Measurements from ENCODE around the gene ZNF774.
A peak's percentile ranks its signal among the peaks of the same experiment; 100 is the strongest.

Gene ZNF774

DNA sequence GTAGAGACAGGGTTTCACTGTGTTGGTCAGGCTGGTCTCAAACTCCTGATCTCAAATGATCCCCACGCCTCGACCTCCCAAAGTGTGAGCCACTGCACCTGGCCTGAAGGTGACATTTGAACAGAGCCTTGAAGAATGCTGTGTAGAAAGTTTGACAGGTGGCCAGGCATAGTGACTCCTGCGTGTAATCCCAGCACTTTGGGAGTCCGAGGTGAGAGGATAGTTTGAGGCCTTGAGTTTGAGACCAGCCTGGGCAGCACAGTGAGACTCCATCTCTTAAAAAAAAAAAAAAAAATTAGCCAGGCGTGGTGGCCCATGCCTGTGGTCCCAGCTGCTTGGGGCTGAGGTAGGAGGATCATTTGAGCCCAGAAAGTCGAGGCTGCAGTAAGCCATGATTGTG lies 37.4 kb downstream of the ZNF774 start:
- TF ChIP-seq Cebpa-rat (IDR thresholded peaks at IDR 0.05), result no peak
- peak overlapping the region; percentile 71 to 89 (median 79) for H3K4me3 ChIP-seq
- peaks cover 36 to 50% (median 41%) of the 10 kb centered on the region in 11 experiments for H3K36me3 ChIP-seq
- H3K4me1 ChIP-seq, result peaks cover 53 to 60% (median 59%) of the 10 kb centered on the region in 10 experiments
- H3K27me3 ChIP-seq, result no peaks in the 10 kb centered on the region
- peak overlapping the region; percentile 86 to 99 (median 93); a peak in 21 of 22 replicates for H3K27ac ChIP-seq
- peak overlapping the region; percentile 89 to 100 (median 97) for H3K9ac ChIP-seq
- H4K20me1 ChIP-seq, result peaks cover 33 to 57% (median 51%) of the 10 kb centered on the region in 11 experiments; a peak in 21 of 22 replicates
- H3K4me2 ChIP-seq, result peak overlapping the region; percentile 82 to 99 (median 91)
- 0 out of 22 replicates have a peak, but pooled peaks cover 0 to 3% (median 0%) of the 10 kb centered on the region in 11 experiments for H3K9me3 ChIP-seq (replicated peaks in 1 of 11)

DNA sequence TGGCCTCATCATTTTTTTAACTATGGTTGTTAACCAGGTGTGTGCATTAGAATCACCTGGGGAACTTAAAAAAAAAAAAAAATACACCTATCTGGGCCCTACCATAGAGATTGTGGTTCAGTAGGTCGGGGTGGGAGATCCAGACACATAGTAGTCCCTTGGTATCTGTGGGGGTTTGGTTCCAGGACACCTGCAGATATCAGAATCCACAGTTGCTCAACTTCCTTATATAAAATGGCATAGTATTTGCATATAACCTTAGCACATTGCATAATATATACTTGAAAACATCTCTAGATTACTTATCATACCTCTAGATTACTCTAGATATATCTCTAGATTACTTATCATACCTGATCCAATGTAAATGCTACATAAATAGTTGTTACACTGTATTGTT lies 41.0 kb downstream of the ZNF774 start:
- Histone ChIP-seq H3K9me3 (replicated peaks in 1 of 11) (0 out of 22 replicates have a peak, but pooled peaks cover 0 to 4% (median 0%) of the 10 kb centered on the region in 11 experiments), H3K27me3 (no peaks in the 10 kb centered on the region), H3K4me3 (no peak overlapping the region), H3K36me3 (peaks cover 36 to 83% (median 57%) of the 10 kb centered on the region in 11 experiments), H3K9ac (peak overlapping the region in 2 of 11 experiments; percentile 29 to 53; a peak in 1 of 22 replicates), H3K4me2 (peak overlapping the region; percentile 29 to 96 (median 55)), H3K4me1 (peaks cover 76 to 90% (median 84%) of the 10 kb centered on the region in 10 experiments), H4K20me1 (peaks cover 47 to 92% (median 78%) of the 10 kb centered on the region in 11 experiments; a peak in 21 of 22 replicates), H3K27ac (peak overlapping the region in 7 of 11 experiments; percentile 10 to 51 (median 37); a peak in 6 of 22 replicates)
- no peak for TF ChIP-seq Cebpa-rat (IDR thresholded peaks at IDR 0.05)

DNA sequence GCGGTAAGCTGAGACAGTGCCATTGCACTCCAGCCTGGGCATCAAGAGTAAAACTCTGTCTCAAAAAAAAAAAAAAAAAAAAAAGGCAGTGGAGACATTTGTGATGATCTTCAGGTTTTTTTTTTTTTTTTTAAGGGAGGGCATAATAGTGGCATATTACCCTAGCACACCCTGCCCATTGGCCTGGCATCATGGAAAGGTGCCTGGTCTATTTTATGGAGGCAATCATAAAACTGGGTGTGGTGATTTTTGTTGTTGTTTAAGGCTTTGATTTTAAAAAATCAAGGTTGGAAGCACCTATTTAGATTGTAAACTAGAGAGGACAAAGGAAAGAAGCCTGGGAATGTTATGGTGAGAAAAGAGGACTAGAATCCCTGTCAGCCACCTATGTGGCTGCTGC lies 42.0 kb downstream of the ZNF774 start:
- Histone ChIP-seq H3K27ac (peak overlapping the region in 9 of 11 experiments; percentile 6 to 52 (median 28); a peak in 11 of 22 replicates), H3K4me1 (peaks cover 83 to 99% (median 92%) of the 10 kb centered on the region in 10 experiments), H3K4me2 (peak overlapping the region; percentile 2 to 96 (median 25); a peak in 16 of 22 replicates), H3K9me3 (replicated peaks in 1 of 11) (0 out of 22 replicates have a peak, but pooled peaks cover 0 to 4% (median 0%) of the 10 kb centered on the region in 11 experiments), H3K36me3 (peaks cover 36 to 93% (median 63%) of the 10 kb centered on the region in 11 experiments), H3K9ac (peak overlapping the region in 3 of 11 experiments; percentile 14 to 69 (median 53); a peak in 6 of 22 replicates), H3K27me3 (no peaks in the 10 kb centered on the region), H3K4me3 (peak overlapping the region in 2 of 10 experiments; percentile 2 to 3; a peak in 1 of 20 replicates), H4K20me1 (peaks cover 46 to 100% (median 76%) of the 10 kb centered on the region in 11 experiments; a peak in 21 of 22 replicates)
- TF ChIP-seq Cebpa-rat (IDR thresholded peaks at IDR 0.05), result no peak

DNA sequence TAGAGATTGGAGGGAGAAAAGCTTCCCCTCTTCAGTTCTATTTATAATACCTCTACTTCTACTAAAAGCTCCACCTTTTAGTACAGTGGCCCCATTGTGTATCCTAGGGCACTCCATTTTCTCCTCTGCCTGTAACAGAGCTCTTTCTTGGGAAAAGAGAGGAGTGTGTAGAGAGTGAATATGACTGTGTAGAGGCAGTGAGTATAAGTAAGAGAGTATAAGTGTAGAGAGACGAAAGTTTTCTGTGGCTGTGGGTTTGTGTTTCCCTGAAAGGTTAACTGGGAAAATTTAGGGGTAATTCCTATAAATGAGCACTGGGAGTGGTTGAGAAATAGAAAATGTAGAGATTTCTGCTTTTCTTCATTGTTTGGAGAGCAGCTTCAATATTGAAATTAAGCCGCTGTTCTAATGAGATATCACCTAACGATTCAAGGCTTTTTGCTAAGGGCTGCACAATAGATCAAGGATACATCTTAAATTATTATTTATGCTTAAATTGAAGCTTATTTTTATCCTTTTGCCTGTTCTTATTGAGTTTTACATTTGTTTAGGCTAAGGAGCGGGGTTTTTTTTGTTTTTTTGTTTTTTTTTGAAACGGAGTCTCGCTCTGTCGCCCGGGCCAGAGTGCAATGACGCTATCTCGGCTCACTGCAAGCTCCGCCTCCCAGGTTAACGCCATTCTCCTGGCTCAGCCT lies 42.8 kb downstream of the ZNF774 start:
- Histone ChIP-seq H4K20me1 (peaks cover 38 to 100% (median 68%) of the 10 kb centered on the region in 11 experiments; a peak in 21 of 22 replicates), H3K27ac (peak overlapping the region in 9 of 11 experiments; percentile 6 to 52 (median 24); a peak in 11 of 22 replicates), H3K4me1 (peaks cover 78 to 100% (median 93%) of the 10 kb centered on the region in 10 experiments), H3K36me3 (peaks cover 36 to 95% (median 61%) of the 10 kb centered on the region in 11 experiments), H3K4me2 (peak overlapping the region; percentile 2 to 96 (median 42); a peak in 17 of 22 replicates), H3K9ac (peak overlapping the region in 3 of 11 experiments; percentile 14 to 69 (median 53); a peak in 6 of 22 replicates), H3K4me3 (peak overlapping the region in 1 of 10 experiments; percentile 3; a peak in 1 of 20 replicates), H3K9me3 (replicated peaks in 1 of 11) (0 out of 22 replicates have a peak, but pooled peaks cover 0 to 4% (median 0%) of the 10 kb centered on the region in 11 experiments), H3K27me3 (no peaks in the 10 kb centered on the region)
- no peak for TF ChIP-seq Cebpa-rat (IDR thresholded peaks at IDR 0.05)

DNA sequence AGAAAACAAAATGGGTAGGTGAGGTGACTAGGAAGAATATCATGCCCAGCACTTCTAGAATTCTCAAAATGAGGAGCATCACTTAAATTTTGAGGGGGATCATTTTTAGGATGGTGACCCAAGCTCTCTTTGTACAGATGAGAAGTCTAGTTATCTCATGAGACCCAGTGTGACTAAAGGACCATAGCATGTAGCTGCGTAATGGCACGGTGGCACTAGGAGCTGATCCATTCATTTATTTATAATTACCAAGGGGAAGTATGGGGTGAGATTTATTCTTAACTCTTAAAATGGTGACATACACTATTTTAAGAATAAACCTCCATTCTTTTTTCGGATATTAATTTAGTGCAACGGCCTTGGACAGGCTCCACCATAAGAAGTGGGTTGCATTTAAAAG lies 44.2 kb downstream of the ZNF774 start:
- Histone ChIP-seq H3K27ac (peak overlapping the region in 10 of 11 experiments; percentile 4 to 49 (median 34); a peak in 16 of 22 replicates), H3K9me3 (replicated peaks in 1 of 11) (0 out of 22 replicates have a peak, but pooled peaks cover 0 to 4% (median 0%) of the 10 kb centered on the region in 11 experiments), H3K27me3 (no peaks in the 10 kb centered on the region), H3K4me2 (peak overlapping the region; percentile 51 to 96 (median 74)), H4K20me1 (peaks cover 25 to 99% (median 61%) of the 10 kb centered on the region in 11 experiments; a peak in 21 of 22 replicates), H3K4me3 (peak overlapping the region in 3 of 10 experiments; percentile 16 to 37 (median 35); a peak in 5 of 20 replicates), H3K4me1 (peaks cover 78 to 99% (median 93%) of the 10 kb centered on the region in 10 experiments), H3K36me3 (peaks cover 24 to 81% (median 50%) of the 10 kb centered on the region in 11 experiments), H3K9ac (peak overlapping the region in 3 of 11 experiments; percentile 22 to 58 (median 56); a peak in 4 of 22 replicates)
- no peak for TF ChIP-seq Cebpa-rat (IDR thresholded peaks at IDR 0.05)

DNA sequence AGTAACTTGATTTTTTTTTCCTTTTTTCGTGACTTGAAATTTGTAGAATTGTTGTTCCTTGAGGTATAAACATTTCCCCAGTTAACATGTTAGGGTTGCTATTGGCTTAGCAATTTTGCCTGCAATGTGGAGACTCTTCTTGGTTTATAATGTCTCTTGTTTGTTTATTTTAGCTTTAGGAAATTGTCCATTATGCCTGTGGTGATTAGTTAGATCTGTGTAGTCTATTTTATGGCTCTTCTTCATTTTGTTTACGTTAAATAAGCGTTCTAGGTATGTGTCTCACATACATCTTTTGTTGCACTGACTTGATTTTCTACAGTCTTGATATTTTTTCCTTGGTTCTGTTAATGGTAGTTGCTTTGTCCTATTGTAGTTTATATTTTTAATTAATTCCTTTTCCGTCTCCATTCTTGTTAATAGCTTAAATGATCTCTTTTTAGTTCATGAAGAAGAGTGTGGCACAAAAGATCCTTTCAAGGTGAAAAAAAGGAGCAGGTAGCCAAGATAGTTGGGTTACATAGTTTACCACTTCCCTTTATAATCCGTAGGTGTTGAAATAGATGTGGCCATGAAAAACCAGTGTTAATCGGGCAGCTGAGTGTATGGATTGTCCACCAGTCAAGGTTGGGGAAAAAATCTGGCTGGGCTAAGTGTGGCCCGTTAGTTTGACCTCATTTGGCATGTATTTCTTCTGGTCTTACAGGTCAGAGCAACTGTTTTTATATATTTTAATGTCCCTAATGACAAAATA lies 48.1 kb downstream of the ZNF774 start:
- peaks cover 12 to 55% (median 29%) of the 10 kb centered on the region in 11 experiments; a peak in 20 of 22 replicates for H3K36me3 ChIP-seq
- H3K4me3 ChIP-seq, result peak overlapping the region in 8 of 10 experiments; percentile 2 to 57 (median 40); a peak in 13 of 20 replicates
- H3K27me3 ChIP-seq, result no peaks in the 10 kb centered on the region
- H3K9me3 ChIP-seq (replicated peaks in 1 of 11), result peaks cover 0 to 7% (median 0%) of the 10 kb centered on the region in 11 experiments; a peak in 3 of 22 replicates
- peaks cover 5 to 99% (median 46%) of the 10 kb centered on the region in 11 experiments; a peak in 20 of 22 replicates for H4K20me1 ChIP-seq
- TF ChIP-seq Cebpa-rat (IDR thresholded peaks at IDR 0.05), result no peak
- H3K4me1 ChIP-seq, result peaks cover 61 to 98% (median 79%) of the 10 kb centered on the region in 10 experiments
- peak overlapping the region; percentile 60 to 99 (median 87) for H3K4me2 ChIP-seq
- peak overlapping the region; percentile 55 to 90 (median 74); a peak in 21 of 22 replicates for H3K9ac ChIP-seq
- H3K27ac ChIP-seq, result peak overlapping the region; percentile 68 to 99 (median 90)

DNA sequence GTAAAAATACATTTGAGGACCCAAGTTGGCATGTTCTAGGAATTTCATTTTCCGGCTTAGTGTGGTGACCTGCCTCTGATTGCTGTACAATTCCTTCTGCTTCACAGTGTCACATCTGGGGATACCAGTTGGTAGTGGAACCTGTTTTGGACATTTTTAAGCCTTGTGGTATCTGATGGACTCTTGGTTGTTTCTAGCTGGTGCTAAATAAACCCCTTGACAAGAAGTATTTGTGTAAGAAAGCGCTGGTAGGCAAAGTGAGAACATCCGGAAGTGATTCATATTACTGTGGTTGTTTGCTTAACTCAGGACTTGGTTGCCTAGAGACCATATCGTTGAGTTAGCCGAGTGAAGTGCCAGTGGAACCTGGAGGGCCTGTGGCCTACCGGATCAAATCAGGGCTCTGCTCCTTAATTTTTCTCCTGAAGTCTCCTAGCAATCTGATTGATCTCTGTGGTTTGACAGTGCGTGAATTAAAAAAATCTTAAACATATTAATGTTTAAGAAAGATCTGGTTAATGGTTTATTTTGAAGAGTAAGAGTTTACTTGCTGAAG lies 48.8 kb downstream of the ZNF774 start:
- peak overlapping the region; percentile 55 to 90 (median 74); a peak in 21 of 22 replicates for H3K9ac ChIP-seq
- peaks cover under 1 to 99% (median 40%) of the 10 kb centered on the region in 11 experiments; a peak in 20 of 22 replicates for H4K20me1 ChIP-seq
- H3K4me2 ChIP-seq, result peak overlapping the region; percentile 60 to 99 (median 87)
- no peaks in the 10 kb centered on the region for H3K27me3 ChIP-seq
- H3K4me1 ChIP-seq, result peaks cover 54 to 98% (median 73%) of the 10 kb centered on the region in 10 experiments
- H3K36me3 ChIP-seq, result peaks cover 12 to 48% (median 24%) of the 10 kb centered on the region in 11 experiments; a peak in 19 of 22 replicates
- peak overlapping the region; percentile 69 to 99 (median 90) for H3K27ac ChIP-seq
- H3K4me3 ChIP-seq, result peak overlapping the region in 8 of 10 experiments; percentile 2 to 57 (median 40); a peak in 13 of 20 replicates
- peak in 6 of 11 experiments; percentile 9 to 53 (median 44); a peak in 3 of 22 replicates for TF ChIP-seq Cebpa-rat (IDR thresholded peaks at IDR 0.05)
- H3K9me3 ChIP-seq (replicated peaks in 1 of 11), result peaks cover 0 to 9% (median 1%) of the 10 kb centered on the region in 11 experiments; a peak in 9 of 22 replicates

Measured in BLaER1 treated with 17β-estradiol and CSF1 and Interleukin-3, amounts not matched to agents 10 nM and 100 nM (cell line).